SU-DHL-6 (cell line): ENCODE data around the gene BNC2.

ENCODE experiments used
- CTCF ChIP-seq: fragments of 200-600 bp; sonication (generic); IDR thresholded peaks from one replicate; pipeline ENCODE4 v1.5.1; 2017; ENCODE audit warnings: antibody characterized with exemption, mild to moderate bottlenecking, low read length, moderate library complexity; ENCODE audit not compliant: insufficient read depth, poor library complexity, severe bottlenecking
- EZH2phosphoT487 ChIP-seq: fragments of 200-600 bp; sonication (generic), shearing (Covaris generic); conservative IDR thresholded peaks from 2 replicates; pipeline ENCODE4 v1.6.1; 2018; ENCODE audit warnings: mild to moderate bottlenecking, antibody characterized with exemption, low read length, moderate library complexity, mixed read lengths

DNA sequence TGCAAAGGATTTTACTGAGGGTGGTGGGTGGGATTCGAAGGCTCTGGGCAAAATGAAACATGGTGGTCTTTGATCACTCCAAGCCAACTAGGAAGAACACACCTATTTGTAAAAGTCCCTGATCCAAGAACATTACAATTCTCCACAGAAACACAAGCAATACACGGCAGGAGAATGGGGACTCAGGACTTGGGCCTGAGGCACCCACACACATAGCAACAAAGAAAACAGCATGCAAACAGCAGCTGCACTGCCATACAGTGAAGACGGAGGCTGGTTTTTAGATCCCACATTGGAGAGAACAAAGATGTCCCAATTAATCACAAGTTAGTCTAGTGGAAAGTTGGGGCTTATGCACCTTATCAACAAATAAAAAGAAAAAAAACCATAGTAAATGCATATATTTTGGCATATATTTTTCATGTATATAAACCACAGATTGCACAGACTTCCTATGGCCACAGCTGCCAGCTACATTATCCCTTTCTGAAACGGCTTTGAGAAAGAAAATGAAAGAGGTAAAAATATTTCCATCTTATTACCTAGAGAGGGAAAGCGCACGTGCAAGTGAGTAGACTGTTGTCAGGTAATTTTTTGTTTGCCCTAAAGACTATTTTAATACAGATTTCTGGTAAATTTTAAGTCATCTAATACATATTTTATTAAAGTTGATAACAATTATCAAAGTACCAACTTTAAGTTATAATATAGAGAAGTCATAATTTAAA is 410.9 kb downstream of the BNC2 start:
- no peak for TF ChIP-seq CTCF
- TF ChIP-seq EZH2phosphoT487: no peak
